Fibroblast of lung (primary cell): Measurements from ENCODE around the gene IMPACT. TPM values are rescaled to one million over a fixed set of nuclear protein-coding genes. Genes with fewer than 3 reads are reported as not detected.

ENCODE experiments used
- DNase-seq, 2 donors: peaks; one replicate each; pipeline versions ENCODE4 v3.0.0 to v3.0.0-alpha.2; 2010; ENCODE audit warnings: low read depth in 2 of 2
- H2AFZ ChIP-seq: 2 replicates; pipeline ENCODE4 v1.5.1; 2012; ENCODE audit warnings: low read length, control low read depth, inconsistent platforms
- H3K27ac ChIP-seq: 2 replicates; pipeline ENCODE4 v1.5.1; 2011; ENCODE audit warnings: low read length, control low read depth; ENCODE audit not compliant: insufficient read depth
- H3K27me3 ChIP-seq: 2 replicates; pipeline ENCODE4 v1.5.1; 2011; ENCODE audit warnings: mild to moderate bottlenecking, low read length; ENCODE audit not compliant: control insufficient read depth, insufficient read depth
- H3K36me3 ChIP-seq: 2 replicates; pipeline ENCODE4 v1.5.1; 2011; ENCODE audit warnings: low read length; ENCODE audit not compliant: control insufficient read depth, insufficient read depth
- H3K4me1 ChIP-seq: 2 replicates; pipeline ENCODE4 v1.5.1; 2011; ENCODE audit warnings: low read length; ENCODE audit not compliant: control insufficient read depth, insufficient read depth; ENCODE audit errors: extremely low read depth
- H3K4me2 ChIP-seq: 2 replicates; pipeline ENCODE4 v1.5.1; 2011; ENCODE audit warnings: low read length, control low read depth; ENCODE audit not compliant: insufficient read depth; ENCODE audit errors: extremely low read depth
- H3K4me3 ChIP-seq, 4 experiments: fragments of 200-600 bp in 1 of 4; sonication (generic) in 1 of 4; replicated peaks in 1 of 4; 2 replicates each; pipeline ENCODE4 v1.5.1; 2011 to 2016; ENCODE audit warnings: low read length in 4 of 4, low read depth in 3 of 4, mild to moderate bottlenecking in 3 of 4, control low read depth in 2 of 4, inconsistent platforms in 1 of 4, mixed read lengths in 1 of 4; ENCODE audit not compliant: insufficient read depth in 1 of 4; ENCODE audit errors: control extremely low read depth in 1 of 4
- H3K79me2 ChIP-seq: 2 replicates; pipeline ENCODE4 v1.5.1; 2012; ENCODE audit warnings: mild to moderate bottlenecking, low read length, inconsistent platforms; ENCODE audit not compliant: control insufficient read depth, insufficient read depth
- H3K9ac ChIP-seq: 2 replicates; pipeline ENCODE4 v1.5.1; 2011; ENCODE audit warnings: mild to moderate bottlenecking, low read length, control low read depth; ENCODE audit not compliant: insufficient read depth
- H3K9me3 ChIP-seq: 2 replicates; pipeline ENCODE4 v1.5.1; 2012; ENCODE audit warnings: low read depth, low read length; ENCODE audit not compliant: control insufficient read depth, insufficient read depth
- H4K20me1 ChIP-seq: 2 replicates; pipeline ENCODE4 v1.5.1; 2011; ENCODE audit warnings: low read length; ENCODE audit not compliant: control insufficient read depth, insufficient read depth; ENCODE audit errors: extremely low read depth
- EZH2 ChIP-seq: IDR thresholded peaks from 2 replicates; pipeline ENCODE4 v1.5.1; 2012; ENCODE audit warnings: low read length, control low read depth, mild to moderate bottlenecking; ENCODE audit errors: missing control alignments
- polyA plus RNA-seq, 2 donors: library from polyadenylated mRNA; depleted of rRNA in 1 of 2; stranded (reverse) in 1 of 2; unstranded in 1 of 2; fragments of >200 nt; gene quantifications; 2 replicates each; pipeline ENCODE4 v1.2.1, GENCODE V29; 2011 to 2012; ENCODE audit warnings: missing spikeins in 1 of 2
- total RNA-seq: library from RNA; depleted of rRNA; stranded (reverse); fragments of >200 nt; gene quantifications from 2 replicates; pipeline ENCODE4 v1.2.1, GENCODE V29; 2014
- TF ChIP-seq, protein P1 (sequence below), 2 donors: IDR thresholded peaks in 1 of 2; conservative IDR thresholded peaks in 1 of 2; 1 replicate in 1 of 2; 2 replicates in 1 of 2; pipeline ENCODE4 v1.5.1; 2011 to 2012; ENCODE audit warnings: low read length in 2 of 2, control low read depth in 1 of 2, inconsistent platforms in 1 of 2, low read depth in 1 of 2, mild to moderate bottlenecking in 1 of 2

The IMPACT gene
- total and polyA plus RNA-seq, 2 donors (not counting 1 experiment from before 2014, with no cell fraction given): 35.7 to 42.8 TPM

DNA sequence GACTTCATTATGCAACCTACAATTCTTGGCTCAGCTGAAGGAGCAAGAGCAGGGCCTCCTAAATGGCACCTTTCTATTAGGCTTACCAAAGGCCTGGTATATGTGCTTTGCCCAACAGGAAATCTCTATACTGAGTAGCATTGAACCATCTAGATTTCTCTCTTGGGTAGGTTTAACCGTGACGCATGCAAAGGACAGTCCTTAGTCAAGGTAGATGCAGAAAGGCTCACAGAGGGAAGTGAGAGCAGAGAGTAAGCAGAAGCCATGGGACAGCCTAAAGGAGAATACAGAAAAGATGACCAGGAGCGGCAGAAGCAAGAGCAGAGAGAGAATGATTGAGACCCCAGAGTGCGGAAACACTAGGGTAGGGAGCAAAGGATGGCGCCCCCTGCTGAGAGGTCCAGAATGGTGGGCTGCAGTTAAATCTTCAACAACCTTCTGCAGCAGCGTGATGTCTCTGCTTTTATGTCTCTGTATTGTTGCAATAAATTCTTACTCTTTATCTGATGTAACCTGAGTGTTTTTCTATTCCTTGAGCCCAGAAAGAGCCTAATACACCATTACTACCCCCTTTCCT lies 24.2 kb upstream of the IMPACT start:
- H3K27me3 ChIP-seq: peaks cover 3% of the 10 kb centered on the region
- no peaks in the 10 kb centered on the region for H4K20me1 ChIP-seq
- no peak for DNase-seq
- no peak overlapping the region for H3K27ac ChIP-seq
- no peak for TF ChIP-seq EZH2
- TF ChIP-seq, protein P1, sequence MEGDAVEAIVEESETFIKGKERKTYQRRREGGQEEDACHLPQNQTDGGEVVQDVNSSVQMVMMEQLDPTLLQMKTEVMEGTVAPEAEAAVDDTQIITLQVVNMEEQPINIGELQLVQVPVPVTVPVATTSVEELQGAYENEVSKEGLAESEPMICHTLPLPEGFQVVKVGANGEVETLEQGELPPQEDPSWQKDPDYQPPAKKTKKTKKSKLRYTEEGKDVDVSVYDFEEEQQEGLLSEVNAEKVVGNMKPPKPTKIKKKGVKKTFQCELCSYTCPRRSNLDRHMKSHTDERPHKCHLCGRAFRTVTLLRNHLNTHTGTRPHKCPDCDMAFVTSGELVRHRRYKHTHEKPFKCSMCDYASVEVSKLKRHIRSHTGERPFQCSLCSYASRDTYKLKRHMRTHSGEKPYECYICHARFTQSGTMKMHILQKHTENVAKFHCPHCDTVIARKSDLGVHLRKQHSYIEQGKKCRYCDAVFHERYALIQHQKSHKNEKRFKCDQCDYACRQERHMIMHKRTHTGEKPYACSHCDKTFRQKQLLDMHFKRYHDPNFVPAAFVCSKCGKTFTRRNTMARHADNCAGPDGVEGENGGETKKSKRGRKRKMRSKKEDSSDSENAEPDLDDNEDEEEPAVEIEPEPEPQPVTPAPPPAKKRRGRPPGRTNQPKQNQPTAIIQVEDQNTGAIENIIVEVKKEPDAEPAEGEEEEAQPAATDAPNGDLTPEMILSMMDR (conservative IDR thresholded peaks at IDR 0.05 in 1 of 2, IDR thresholded peaks at IDR 0.05 in 1 of 2; ENCODE audit: low read depth in 1 of 2, low read length in 2 of 2): peak in 1 of 2 donors; percentile 32
- H3K79me2 ChIP-seq: no peaks in the 10 kb centered on the region
- H2AFZ ChIP-seq: no peak overlapping the region
- H3K36me3 ChIP-seq: no peaks in the 10 kb centered on the region
- no peak overlapping the region for H3K9ac ChIP-seq
- H3K4me3 ChIP-seq: no peak overlapping the region
- H3K4me1 ChIP-seq: no peaks in the 10 kb centered on the region
- no peak overlapping the region for H3K4me2 ChIP-seq
- no peaks in the 10 kb centered on the region for H3K9me3 ChIP-seq

- H3K79me2 ChIP-seq: no peaks in the 10 kb centered on the region
- no peak overlapping the region for H3K27ac ChIP-seq
- no peaks in the 10 kb centered on the region for H3K36me3 ChIP-seq
- no peak overlapping the region for H2AFZ ChIP-seq
- H4K20me1 ChIP-seq: no peaks in the 10 kb centered on the region
- no peak overlapping the region for H3K4me3 ChIP-seq
- no peak overlapping the region for H3K4me2 ChIP-seq
- no peaks in the 10 kb centered on the region for H3K4me1 ChIP-seq
- DNase-seq: no peak
- H3K27me3 ChIP-seq: peaks cover 5% of the 10 kb centered on the region
- no peak overlapping the region for H3K9ac ChIP-seq
- TF ChIP-seq, protein P1 (conservative IDR thresholded peaks at IDR 0.05 in 1 of 2, IDR thresholded peaks at IDR 0.05 in 1 of 2; ENCODE audit: low read depth in 1 of 2, low read length in 2 of 2): no peak
- no peak for TF ChIP-seq EZH2
- no peaks in the 10 kb centered on the region for H3K9me3 ChIP-seq
These were observed 23.4 kb upstream of the IMPACT start for GRCh38 chr18:24403076-24403475.

- Histone ChIP-seq H2AFZ (no peak overlapping the region), H3K9me3 (no peaks in the 10 kb centered on the region), H3K4me3 (no peak overlapping the region), H3K4me1 (no peaks in the 10 kb centered on the region), H3K79me2 (no peaks in the 10 kb centered on the region), H4K20me1 (no peaks in the 10 kb centered on the region), H3K27me3 (peaks cover 9% of the 10 kb centered on the region), H3K4me2 (no peak overlapping the region), H3K27ac (no peak overlapping the region), H3K36me3 (no peaks in the 10 kb centered on the region), H3K9ac (no peak overlapping the region)
- DNase-seq: no peak
- TF ChIP-seq, protein P1 (conservative IDR thresholded peaks at IDR 0.05 in 1 of 2, IDR thresholded peaks at IDR 0.05 in 1 of 2; ENCODE audit: low read depth in 1 of 2, low read length in 2 of 2): no peak
- no peak for TF ChIP-seq EZH2
These were observed 21.9 kb upstream of the IMPACT start for GRCh38 chr18:24404591-24404990.
